ENCODE results near the gene NPM1.
A peak's percentile ranks its signal among the peaks of the same experiment; 100 is the strongest.
"Not testable (repeated sequence)": the region's sequence is repeated elsewhere in the genome, so short reads cannot be mapped to it uniquely, and the experiment has no call there.

Gene NPM1

DNA sequence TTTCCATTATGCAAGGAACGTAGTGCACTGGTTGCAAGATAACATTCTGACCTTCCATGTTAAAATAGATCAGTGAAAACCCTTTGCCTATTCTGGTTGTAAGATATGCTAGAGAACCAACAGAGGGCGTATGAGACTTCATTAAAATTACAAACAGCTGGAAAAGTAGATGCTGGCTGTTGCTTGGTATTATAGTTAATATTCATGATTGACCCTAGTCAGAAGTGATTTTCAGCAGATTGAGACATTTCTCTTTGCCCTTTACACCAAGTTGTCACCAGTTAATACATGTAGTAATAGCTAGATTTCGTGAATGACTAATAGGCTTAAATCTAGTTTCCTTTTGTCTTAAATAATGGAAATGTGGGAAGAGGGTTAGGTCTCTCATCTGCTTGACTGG is 18.0 kb downstream of the NPM1 start:
- no peak overlapping the region for H3K27ac ChIP-seq (ENCODE audit: low read depth, low read length)
- H3K4me3 ChIP-seq (ENCODE audit: low read length) = no peak overlapping the region
- H3K36me3 ChIP-seq (ENCODE audit: control insufficient read depth, insufficient read depth, low read length) = peaks cover 11% of the 10 kb centered on the region
- no peaks in the 10 kb centered on the region for H3K27me3 ChIP-seq (ENCODE audit: control insufficient read depth, insufficient read depth, low read length)
- no peak overlapping the region for H3K9ac ChIP-seq (ENCODE audit: low read length)
- H3K4me1 ChIP-seq (ENCODE audit: control insufficient read depth, insufficient read depth, low read length) = peaks cover 5% of the 10 kb centered on the region

DNA sequence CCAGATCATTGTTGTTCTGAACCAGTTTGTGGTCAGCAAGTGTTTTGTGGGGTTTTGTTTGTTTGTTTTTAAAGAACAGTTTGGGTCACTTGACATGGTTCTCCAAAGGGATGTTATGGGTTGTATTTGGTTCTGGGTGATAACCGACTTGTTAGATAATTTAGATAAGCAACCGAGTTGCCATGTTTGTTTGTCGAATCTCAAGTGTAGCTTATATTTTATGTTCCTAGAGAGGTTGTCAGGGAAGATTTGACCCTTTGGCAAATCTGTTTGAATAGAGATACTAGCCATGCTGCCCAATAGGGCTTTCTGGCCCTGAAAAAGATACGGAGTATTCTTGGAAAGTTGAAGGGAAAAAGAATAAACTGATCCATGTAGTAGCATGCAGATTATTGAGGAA is 19.6 kb downstream of the NPM1 start:
- no peak overlapping the region for H3K27ac ChIP-seq (ENCODE audit: low read depth, low read length)
- peaks cover 3% of the 10 kb centered on the region for H3K36me3 ChIP-seq (ENCODE audit: control insufficient read depth, insufficient read depth, low read length)
- no peaks in the 10 kb centered on the region for H3K27me3 ChIP-seq (ENCODE audit: control insufficient read depth, insufficient read depth, low read length)
- peaks cover 5% of the 10 kb centered on the region for H3K4me1 ChIP-seq (ENCODE audit: control insufficient read depth, insufficient read depth, low read length)
- no peak overlapping the region for H3K4me3 ChIP-seq (ENCODE audit: low read length)
- no peak overlapping the region for H3K9ac ChIP-seq (ENCODE audit: low read length)

DNA sequence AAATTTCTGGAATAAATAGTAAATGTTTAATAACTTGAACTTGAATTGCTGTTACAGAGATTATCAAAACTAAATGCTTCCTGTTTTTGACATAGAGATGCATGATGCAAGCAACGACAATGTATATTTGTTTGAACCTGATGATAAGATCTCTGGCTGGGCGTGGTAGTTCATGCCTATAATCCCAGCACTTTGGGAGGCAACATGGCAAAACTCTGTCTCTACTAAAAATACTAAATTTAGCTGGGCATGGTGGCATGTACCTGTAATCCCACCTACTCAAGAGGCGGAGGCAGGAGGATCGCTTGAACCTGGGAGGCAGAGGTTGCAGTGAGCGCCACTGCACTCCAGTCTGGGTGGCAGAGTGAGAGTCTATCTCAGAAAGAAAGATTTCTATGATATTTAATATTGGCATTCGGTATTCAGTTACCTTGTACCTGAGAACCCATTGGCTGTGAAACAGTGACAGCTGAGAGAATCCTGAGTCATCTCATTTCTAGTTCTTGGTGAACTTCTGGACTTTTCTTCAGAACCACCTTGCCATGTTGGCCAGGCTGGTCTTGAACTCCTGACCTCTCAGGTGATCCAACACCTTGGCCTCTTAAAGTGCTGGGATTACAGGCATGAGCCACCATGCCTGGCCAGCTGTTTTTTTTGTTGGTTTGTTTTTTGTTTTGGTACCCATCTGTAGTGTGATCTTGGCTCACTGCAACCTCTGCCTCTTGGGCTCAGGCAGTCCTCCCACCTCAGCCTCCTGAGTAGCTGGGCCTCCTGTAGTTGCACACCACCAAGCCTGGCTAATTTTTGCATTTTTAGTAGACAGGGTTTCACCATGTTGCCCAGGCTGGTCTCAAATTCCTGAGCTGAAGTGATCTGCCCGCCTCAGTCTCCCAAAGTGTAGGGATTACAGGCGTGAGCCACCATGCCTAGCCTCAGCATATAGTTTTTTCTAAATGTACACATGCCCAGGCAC is 21.8 kb downstream of the NPM1 start:
- Histone ChIP-seq H3K36me3 (ENCODE audit: control insufficient read depth, insufficient read depth, low read length) (peaks cover 9% of the 10 kb centered on the region), H3K4me3 (ENCODE audit: low read length) (no peak overlapping the region), H3K27me3 (ENCODE audit: control insufficient read depth, insufficient read depth, low read length) (no peaks in the 10 kb centered on the region), H3K4me1 (ENCODE audit: control insufficient read depth, insufficient read depth, low read length) (peaks cover 5% of the 10 kb centered on the region), H3K9ac (ENCODE audit: low read length) (no peak overlapping the region), H3K27ac (ENCODE audit: low read depth, low read length) (no peak overlapping the region)

DNA sequence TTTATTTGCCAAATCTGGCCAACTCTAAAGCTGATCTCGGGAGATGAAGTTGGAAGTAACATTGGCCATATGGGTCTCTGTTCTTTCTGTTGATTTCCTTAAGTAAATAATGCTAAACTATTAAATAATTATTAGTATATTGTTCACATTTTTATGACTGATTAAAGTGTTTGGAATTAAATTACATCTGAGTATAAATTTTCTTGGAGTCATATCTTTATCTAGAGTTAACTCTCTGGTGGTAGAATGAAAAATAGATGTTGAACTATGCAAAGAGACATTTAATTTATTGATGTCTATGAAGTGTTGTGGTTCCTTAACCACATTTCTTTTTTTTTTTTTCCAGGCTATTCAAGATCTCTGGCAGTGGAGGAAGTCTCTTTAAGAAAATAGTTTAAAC is 22.5 kb downstream of the NPM1 start:
- no peak overlapping the region for H3K27ac ChIP-seq (ENCODE audit: low read depth, low read length)
- H3K36me3 ChIP-seq (ENCODE audit: control insufficient read depth, insufficient read depth, low read length) = peaks cover 9% of the 10 kb centered on the region
- H3K9ac ChIP-seq (ENCODE audit: low read length) = no peak overlapping the region
- no peaks in the 10 kb centered on the region for H3K27me3 ChIP-seq (ENCODE audit: control insufficient read depth, insufficient read depth, low read length)
- H3K4me3 ChIP-seq (ENCODE audit: low read length) = no peak overlapping the region
- H3K4me1 ChIP-seq (ENCODE audit: control insufficient read depth, insufficient read depth, low read length) = peaks cover 5% of the 10 kb centered on the region

GRCh38 chr5:171412186-171412585 is 24.5 kb downstream of the NPM1 start:
- Histone ChIP-seq H3K9ac (ENCODE audit: low read length) (no peak overlapping the region), H3K4me1 (ENCODE audit: control insufficient read depth, insufficient read depth, low read length) (peaks cover 5% of the 10 kb centered on the region), H3K4me3 (ENCODE audit: low read length) (no peak overlapping the region), H3K27ac (ENCODE audit: low read depth, low read length) (no peak overlapping the region), H3K36me3 (ENCODE audit: control insufficient read depth, insufficient read depth, low read length) (peaks cover 9% of the 10 kb centered on the region), H3K27me3 (ENCODE audit: control insufficient read depth, insufficient read depth, low read length) (no peaks in the 10 kb centered on the region)

DNA sequence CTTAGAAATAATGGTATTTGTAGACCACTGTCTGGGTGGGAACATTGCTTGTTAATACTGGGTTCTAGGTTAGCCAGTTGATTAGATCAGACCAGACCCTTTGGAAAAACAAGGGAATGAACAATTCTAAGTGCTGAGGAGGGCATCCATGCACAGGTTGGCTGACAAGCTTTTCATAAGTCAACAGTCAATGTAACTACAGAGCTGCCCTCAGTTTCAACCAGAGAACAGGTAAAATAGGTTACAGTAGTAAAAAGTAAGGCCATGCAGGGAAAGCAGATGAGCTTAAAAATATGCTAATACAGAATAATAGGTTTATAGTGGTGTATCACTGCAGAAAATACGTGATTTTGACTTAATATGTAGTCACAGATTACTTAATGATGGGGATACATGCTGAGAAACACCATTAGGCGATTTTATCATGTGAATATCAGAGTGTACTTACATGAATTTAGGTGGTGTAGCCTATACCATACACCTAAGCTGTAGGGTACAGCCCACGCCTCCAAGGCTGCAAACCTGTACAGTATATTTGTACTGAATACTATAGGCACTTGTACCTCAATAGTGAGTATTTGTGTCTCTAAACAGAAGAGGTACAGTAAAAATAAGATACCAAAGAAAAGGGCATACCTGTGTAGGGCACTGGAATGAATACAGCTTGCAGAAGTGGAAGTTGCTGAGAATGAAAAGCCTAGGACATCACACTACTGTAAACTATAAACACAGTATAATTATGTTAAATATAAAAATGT is 25.7 kb downstream of the NPM1 start:
- Histone ChIP-seq H3K27me3 (ENCODE audit: control insufficient read depth, insufficient read depth, low read length) (no peaks in the 10 kb centered on the region), H3K9ac (ENCODE audit: low read length) (no peak overlapping the region), H3K27ac (ENCODE audit: low read depth, low read length) (no peak overlapping the region), H3K4me1 (ENCODE audit: control insufficient read depth, insufficient read depth, low read length) (peaks cover 5% of the 10 kb centered on the region), H3K4me3 (ENCODE audit: low read length) (no peak overlapping the region), H3K36me3 (ENCODE audit: control insufficient read depth, insufficient read depth, low read length) (peaks cover 9% of the 10 kb centered on the region)

DNA sequence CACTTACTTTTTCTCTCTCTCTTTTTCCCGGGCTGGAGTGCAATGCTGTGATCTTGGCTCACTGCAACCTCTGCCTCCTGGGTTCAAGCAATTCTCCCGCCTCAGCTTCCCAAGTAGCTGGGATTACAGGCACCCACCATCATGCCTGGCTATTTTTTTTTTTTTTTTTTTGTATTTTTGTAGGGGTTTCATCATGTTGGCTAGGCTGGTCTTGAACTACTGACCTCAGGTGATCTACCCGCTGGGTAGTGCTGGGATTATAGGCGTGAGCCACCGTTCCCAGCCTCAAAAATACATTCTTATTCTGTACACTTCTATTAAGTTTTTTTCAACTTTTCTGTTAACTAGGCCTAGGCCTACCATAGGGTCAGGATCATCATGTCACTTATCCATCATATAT is 26.3 kb downstream of the NPM1 start:
- H3K27me3 ChIP-seq (ENCODE audit: control insufficient read depth, insufficient read depth, low read length); H3K4me3 ChIP-seq (ENCODE audit: low read length); H3K27ac ChIP-seq (ENCODE audit: low read depth, low read length); H3K36me3 ChIP-seq (ENCODE audit: control insufficient read depth, insufficient read depth, low read length); H3K4me1 ChIP-seq (ENCODE audit: control insufficient read depth, insufficient read depth, low read length); H3K9ac ChIP-seq (ENCODE audit: low read length): not testable (repeated sequence)

- Histone ChIP-seq H3K4me1 (ENCODE audit: control insufficient read depth, insufficient read depth, low read length) (peaks cover 4% of the 10 kb centered on the region), H3K36me3 (ENCODE audit: control insufficient read depth, insufficient read depth, low read length) (peaks cover 9% of the 10 kb centered on the region), H3K4me3 (ENCODE audit: low read length) (no peak overlapping the region), H3K27ac (ENCODE audit: low read depth, low read length) (no peak overlapping the region), H3K27me3 (ENCODE audit: control insufficient read depth, insufficient read depth, low read length) (no peaks in the 10 kb centered on the region), H3K9ac (ENCODE audit: low read length) (no peak overlapping the region)
Measured at GRCh38 chr5:171415115-171415730, 27.6 kb downstream of the NPM1 start.

DNA sequence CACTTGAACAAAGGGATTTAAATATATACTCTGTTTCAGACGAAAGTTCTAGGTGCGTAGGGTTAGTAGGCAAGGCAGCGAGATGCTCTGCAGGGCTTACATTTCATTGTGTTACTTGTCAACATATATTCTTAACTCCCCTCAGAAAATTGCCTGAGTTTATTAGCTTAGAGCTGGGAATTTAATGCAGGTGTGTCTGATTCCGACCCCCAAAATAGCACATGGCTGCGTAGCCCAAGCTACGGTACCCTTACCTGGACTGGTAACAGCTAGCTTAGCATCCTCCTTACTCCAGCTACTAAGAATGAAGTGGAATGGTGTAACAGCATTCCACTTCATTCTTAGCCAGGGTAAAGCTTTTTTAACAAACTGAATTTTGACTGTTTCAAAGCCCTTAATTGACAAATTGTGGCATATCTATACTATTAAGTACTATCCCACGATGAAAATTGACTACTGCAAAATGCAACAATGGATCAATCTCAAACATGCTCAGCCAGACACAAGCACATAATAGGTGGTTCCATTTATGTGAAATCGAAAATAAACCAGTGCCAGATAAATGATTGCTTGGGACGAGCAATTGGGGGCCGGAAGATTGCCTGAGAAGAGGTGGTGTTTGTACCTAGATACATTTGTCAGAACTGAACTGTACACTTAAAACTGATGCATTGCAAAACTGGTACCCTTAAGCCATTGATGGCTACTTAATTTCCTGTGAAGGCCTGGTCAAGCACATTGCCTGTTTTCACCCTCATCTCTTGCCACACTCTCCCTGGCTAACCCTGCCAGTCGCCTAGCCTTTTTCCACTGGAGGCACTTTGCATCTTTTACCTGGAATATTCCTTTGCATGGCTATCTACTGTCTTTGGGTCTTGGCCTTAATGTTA is 28.8 kb downstream of the NPM1 start:
- Histone ChIP-seq H3K4me3 (ENCODE audit: low read length) (no peak overlapping the region), H3K27me3 (ENCODE audit: control insufficient read depth, insufficient read depth, low read length) (no peaks in the 10 kb centered on the region), H3K36me3 (ENCODE audit: control insufficient read depth, insufficient read depth, low read length) (peaks cover 6% of the 10 kb centered on the region), H3K4me1 (ENCODE audit: control insufficient read depth, insufficient read depth, low read length) (peaks cover 4% of the 10 kb centered on the region), H3K27ac (ENCODE audit: low read depth, low read length) (no peak overlapping the region), H3K9ac (ENCODE audit: low read length) (no peak overlapping the region)

DNA sequence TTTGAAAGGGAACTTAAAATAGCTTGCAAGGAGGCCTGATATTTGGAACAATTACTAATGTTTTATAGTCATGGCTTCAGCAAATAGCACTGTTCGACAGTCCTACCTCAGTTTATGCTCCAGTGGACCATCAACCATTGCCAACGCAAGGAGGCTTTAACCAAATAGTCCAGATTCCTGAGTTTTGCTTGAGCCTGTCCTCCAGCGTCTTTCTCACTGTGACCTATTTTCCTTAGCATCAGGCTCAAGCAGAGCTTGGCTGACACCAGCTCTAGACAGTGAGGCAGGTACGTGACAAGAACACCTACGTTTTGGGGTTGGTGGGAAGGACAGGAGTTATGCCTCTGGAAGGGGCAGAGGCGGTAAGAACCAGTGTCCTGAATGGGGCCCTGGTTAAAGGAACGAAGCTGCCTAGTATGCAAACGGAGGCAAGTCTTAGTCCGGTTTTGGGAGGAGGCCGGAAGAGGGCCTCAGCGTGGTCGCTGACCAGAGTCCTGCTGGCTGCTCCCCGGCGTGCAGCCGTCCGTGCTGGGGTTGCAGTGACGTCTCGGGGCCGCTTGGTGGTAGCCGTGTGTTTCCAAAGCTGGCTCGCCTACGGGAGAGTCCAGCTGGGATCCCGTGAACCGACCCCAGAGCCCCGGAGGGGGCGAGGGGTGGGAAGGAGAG is 30.8 kb downstream of the NPM1 start:
- Histone ChIP-seq H3K9ac (ENCODE audit: low read length) (no peak overlapping the region), H3K4me3 (ENCODE audit: low read length) (peak overlapping the region; percentile 59), H3K27me3 (ENCODE audit: control insufficient read depth, insufficient read depth, low read length) (no peaks in the 10 kb centered on the region), H3K36me3 (ENCODE audit: control insufficient read depth, insufficient read depth, low read length) (peaks cover 1% of the 10 kb centered on the region), H3K4me1 (ENCODE audit: control insufficient read depth, insufficient read depth, low read length) (peaks cover 4% of the 10 kb centered on the region), H3K27ac (ENCODE audit: low read depth, low read length) (no peak overlapping the region)

DNA sequence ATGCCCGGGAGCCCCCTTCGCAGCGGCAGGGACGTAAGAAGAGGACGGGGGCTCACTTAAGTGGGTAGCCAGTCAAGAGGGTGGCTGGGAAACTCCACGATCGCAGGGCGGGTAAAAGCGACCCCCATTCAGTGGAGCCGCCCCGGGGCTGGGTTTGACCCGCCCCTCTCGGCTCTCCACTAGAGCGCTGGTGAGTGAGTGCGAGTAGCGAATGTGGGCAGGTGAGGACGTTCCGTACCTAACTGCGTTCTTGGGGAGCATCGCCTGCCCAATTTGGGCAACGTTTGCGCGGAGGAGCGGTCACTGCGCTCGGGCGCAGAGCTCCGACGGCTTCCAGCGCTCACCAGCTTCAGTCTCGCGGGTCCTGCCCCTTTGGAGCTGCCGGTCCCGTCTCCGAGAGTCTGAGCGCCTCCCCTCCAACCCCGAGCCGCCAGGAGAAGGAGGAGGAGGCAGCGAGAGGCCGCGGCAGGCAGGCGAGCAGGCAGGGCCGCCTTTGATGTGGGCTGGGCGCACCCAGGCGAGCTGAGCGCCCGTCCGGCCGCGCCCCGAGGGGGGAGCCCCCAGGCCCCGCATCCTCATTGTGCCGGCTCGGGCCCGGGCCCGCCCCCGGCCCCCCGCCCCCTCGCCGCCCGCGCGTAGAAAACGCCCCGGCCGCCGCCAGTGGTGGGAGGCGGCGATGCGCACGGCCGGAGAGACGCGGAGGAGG is 31.5 kb downstream of the NPM1 start, which contains the start of gene FGF18:
Gene FGF18, plus strand, starts transcription at position 666 of the 706 bp plus-strand sequence. CDS start 553 bp downstream, outside the sequence.
- Histone ChIP-seq H3K27me3 (ENCODE audit: control insufficient read depth, insufficient read depth, low read length) (no peaks in the 10 kb centered on the region), H3K27ac (ENCODE audit: low read depth, low read length) (no peak within 1 kb of the TSS), H3K4me3 (ENCODE audit: low read length) (peak within 1 kb of the TSS; percentile 59), H3K36me3 (ENCODE audit: control insufficient read depth, insufficient read depth, low read length) (no peaks in the 10 kb centered on the region), H3K4me1 (ENCODE audit: control insufficient read depth, insufficient read depth, low read length) (peaks cover 4% of the 10 kb centered on the region), H3K9ac (ENCODE audit: low read length) (no peak within 1 kb of the TSS)

Data from rectal smooth muscle tissue (tissue), 1 donor.